Osteocyte (in vitro differentiated cells): ENCODE measurements around the gene ERO1B. TPM values are rescaled to one million over a fixed set of nuclear protein-coding genes. Genes with fewer than 3 reads are reported as not detected.
"Not testable (repeated sequence)": the region's sequence is repeated elsewhere in the genome, so short reads cannot be mapped to it uniquely, and the experiment has no call there.

Experiments
- DNase-seq: peaks from one replicate; pipeline ENCODE4 v3.0.0; 2021; ENCODE audit warnings: mixed read lengths; ENCODE audit not compliant: unreplicated experiment; ENCODE audit errors: extremely low spot score
- H3K27ac Mint-ChIP-seq: one replicate; pipeline ENCODE4 v1.8.0; 2021; ENCODE audit warnings: mild to moderate bottlenecking, mixed read lengths; ENCODE audit not compliant: unreplicated experiment
- H3K27me3 Mint-ChIP-seq: one replicate; pipeline ENCODE4 v1.8.0; 2021; ENCODE audit warnings: mixed read lengths; ENCODE audit not compliant: unreplicated experiment
- H3K36me3 Mint-ChIP-seq: one replicate; pipeline ENCODE4 v1.8.0; 2021; ENCODE audit warnings: mixed read lengths; ENCODE audit not compliant: unreplicated experiment
- H3K4me1 Mint-ChIP-seq: one replicate; pipeline ENCODE4 v1.8.0; 2021; ENCODE audit warnings: mixed read lengths; ENCODE audit not compliant: unreplicated experiment
- H3K4me3 Mint-ChIP-seq: one replicate; pipeline ENCODE4 v1.8.0; 2021; ENCODE audit warnings: mild to moderate bottlenecking, moderate library complexity, mixed read lengths; ENCODE audit not compliant: unreplicated experiment
- H3K9me3 Mint-ChIP-seq: one replicate; pipeline ENCODE4 v1.8.0; 2021; ENCODE audit warnings: mixed read lengths; ENCODE audit not compliant: unreplicated experiment
- long read RNA-seq: library from polyadenylated mRNA; unstranded; transcript quantifications from one replicate; pipeline ENCODE4 v2.0.0, GENCODE V29; 2021
- total RNA-seq: library from RNA; stranded (reverse); gene quantifications from 2 replicates; pipeline ENCODE4 v1.2.1, GENCODE V29; 2021
- TF ChIP-seq, protein P1 (sequence below): fragments of 200-600 bp; sonication (generic); IDR thresholded peaks from 2 replicates; pipeline ENCODE4 v1.5.0; 2021; ENCODE audit warnings: antibody characterized with exemption, mild to moderate bottlenecking, moderate library complexity

Gene ERO1B, protein sequence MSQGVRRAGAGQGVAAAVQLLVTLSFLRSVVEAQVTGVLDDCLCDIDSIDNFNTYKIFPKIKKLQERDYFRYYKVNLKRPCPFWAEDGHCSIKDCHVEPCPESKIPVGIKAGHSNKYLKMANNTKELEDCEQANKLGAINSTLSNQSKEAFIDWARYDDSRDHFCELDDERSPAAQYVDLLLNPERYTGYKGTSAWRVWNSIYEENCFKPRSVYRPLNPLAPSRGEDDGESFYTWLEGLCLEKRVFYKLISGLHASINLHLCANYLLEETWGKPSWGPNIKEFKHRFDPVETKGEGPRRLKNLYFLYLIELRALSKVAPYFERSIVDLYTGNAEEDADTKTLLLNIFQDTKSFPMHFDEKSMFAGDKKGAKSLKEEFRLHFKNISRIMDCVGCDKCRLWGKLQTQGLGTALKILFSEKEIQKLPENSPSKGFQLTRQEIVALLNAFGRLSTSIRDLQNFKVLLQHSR
- total RNA-seq: 4.8 and 4.9 TPM in 2 replicates
- long read RNA-seq, partial matches to known transcripts: 0 of 2 reads
- long read RNA-seq, other reads (novel, unspliced or antisense): 2 of 2 reads

DNA sequence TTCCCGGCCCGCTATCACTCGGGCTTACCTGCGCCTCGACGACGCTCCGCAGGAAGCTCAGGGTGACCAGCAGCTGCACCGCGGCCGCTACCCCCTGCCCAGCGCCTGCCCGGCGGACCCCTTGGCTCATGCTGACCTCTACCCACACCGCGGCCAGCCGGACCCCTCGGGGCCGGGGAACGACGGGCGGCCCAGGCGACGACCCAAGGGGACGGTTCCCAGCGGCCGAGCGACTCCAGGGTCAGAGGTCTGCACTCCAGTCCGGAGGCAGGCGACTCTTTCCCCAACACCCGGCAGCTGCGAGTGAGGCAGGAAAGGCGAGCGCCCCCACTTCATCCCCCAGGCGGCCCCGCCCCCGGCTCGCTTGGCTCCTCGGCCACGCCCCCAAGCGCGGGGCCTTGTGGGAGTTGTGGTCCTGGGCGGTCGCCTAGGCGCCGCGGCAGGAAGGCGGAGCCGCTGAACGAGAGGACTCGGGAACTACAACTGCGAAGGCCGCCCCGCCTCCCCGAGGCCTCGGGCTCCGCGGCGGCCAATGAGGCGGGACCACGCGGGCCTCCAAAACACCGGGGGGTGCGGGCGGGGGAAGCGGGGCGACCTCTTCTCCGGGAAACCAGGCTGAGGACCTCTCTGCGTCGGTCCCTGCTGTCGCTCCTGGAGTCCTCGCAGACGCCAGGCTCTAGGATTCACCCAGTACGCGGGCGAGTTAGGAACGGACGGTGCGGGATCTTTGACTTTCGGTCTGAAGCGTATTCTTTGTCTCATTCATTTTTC is at the start of gene ERO1B:
Gene ERO1B (minus strand): TSS at position 305 of the 771 bp plus-strand sequence. CDS start 175 bp downstream, at position 130.
- peak within 1 kb of the TSS; percentile 84 for H3K4me3 Mint-ChIP-seq
- H3K36me3 Mint-ChIP-seq: no peaks in the 10 kb centered on the region
- no peaks in the 10 kb centered on the region for H3K9me3 Mint-ChIP-seq
- TF ChIP-seq, protein P1, sequence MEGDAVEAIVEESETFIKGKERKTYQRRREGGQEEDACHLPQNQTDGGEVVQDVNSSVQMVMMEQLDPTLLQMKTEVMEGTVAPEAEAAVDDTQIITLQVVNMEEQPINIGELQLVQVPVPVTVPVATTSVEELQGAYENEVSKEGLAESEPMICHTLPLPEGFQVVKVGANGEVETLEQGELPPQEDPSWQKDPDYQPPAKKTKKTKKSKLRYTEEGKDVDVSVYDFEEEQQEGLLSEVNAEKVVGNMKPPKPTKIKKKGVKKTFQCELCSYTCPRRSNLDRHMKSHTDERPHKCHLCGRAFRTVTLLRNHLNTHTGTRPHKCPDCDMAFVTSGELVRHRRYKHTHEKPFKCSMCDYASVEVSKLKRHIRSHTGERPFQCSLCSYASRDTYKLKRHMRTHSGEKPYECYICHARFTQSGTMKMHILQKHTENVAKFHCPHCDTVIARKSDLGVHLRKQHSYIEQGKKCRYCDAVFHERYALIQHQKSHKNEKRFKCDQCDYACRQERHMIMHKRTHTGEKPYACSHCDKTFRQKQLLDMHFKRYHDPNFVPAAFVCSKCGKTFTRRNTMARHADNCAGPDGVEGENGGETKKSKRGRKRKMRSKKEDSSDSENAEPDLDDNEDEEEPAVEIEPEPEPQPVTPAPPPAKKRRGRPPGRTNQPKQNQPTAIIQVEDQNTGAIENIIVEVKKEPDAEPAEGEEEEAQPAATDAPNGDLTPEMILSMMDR: no peak
- H3K27ac Mint-ChIP-seq: peak within 1 kb of the TSS; percentile 39
- peaks cover 40% of the 10 kb centered on the region for H3K27me3 Mint-ChIP-seq
- H3K4me1 Mint-ChIP-seq: peaks cover 10% of the 10 kb centered on the region
- peak; percentile 98 for DNase-seq

DNA sequence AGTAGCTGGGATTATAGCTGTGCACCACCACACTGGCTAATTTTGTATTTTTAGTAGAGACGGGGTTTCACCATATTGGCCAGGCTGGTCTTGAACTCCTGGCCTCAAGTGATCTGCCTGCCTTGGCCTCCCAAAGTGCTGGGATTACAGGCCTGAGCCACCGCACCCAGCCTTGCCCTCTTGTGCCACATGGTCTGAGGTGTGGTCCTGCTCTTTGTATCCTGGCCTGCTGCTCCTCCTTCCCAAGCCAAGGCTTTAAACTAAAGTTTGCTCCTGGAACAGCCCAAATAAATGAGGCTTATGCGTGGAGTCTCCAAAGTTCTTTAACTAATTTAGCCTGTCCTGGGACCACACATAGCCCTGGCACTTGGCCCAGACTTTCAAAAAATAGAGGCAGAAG is 49.7 kb upstream of the ERO1B start:
- DNase-seq, H3K4me1 Mint-ChIP-seq, H3K36me3 Mint-ChIP-seq, H3K9me3 Mint-ChIP-seq, H3K27me3 Mint-ChIP-seq, H3K27ac Mint-ChIP-seq, H3K4me3 Mint-ChIP-seq: not testable (repeated sequence)

DNA sequence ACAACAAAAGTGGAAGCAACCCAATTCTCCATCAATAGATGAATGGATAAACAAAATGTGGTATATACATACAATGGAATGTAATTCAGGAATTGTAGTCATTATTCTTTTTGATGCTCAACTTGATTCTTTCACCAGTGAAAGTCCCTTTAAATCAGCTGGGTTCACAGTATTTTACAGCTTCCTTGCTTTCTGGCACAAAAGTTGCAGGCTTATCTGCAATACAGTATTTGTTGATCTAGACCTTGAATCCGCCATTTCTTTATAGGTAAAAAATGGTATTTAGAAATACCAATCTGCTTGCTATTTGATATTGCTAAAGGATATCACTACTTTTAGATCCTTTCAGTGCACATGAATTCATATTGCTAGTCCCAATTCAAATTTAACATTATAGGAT is 44.7 kb upstream of the ERO1B start:
- peaks cover 20% of the 10 kb centered on the region for H3K9me3 Mint-ChIP-seq
- TF ChIP-seq, protein P1: no peak
- no peaks in the 10 kb centered on the region for H3K36me3 Mint-ChIP-seq
- no peak for DNase-seq
- no peak overlapping the region for H3K27ac Mint-ChIP-seq
- no peaks in the 10 kb centered on the region for H3K4me1 Mint-ChIP-seq
- H3K4me3 Mint-ChIP-seq: no peak overlapping the region
- H3K27me3 Mint-ChIP-seq: no peaks in the 10 kb centered on the region

DNA sequence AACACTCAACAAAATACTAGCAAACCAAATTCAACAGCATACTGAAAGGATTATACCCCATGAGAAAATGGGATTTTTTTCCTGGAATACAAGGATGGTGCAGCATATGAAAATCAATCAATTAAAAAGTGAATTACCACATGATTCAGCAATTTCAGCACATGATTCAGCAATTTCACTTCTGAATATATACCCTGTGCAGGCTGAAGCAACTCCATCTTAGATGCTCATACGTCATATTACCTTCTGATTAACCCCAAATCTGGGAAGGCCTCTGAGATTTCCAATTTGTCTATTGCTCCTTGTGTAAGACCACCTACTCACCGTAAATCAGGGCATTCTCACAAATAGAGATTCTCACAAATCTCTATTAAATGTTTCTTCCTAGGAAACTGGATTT is 43.8 kb upstream of the ERO1B start:
- peaks cover 20% of the 10 kb centered on the region for H3K9me3 Mint-ChIP-seq
- TF ChIP-seq, protein P1: no peak
- no peak for DNase-seq
- H3K4me1 Mint-ChIP-seq: no peaks in the 10 kb centered on the region
- no peaks in the 10 kb centered on the region for H3K27me3 Mint-ChIP-seq
- H3K36me3 Mint-ChIP-seq: no peaks in the 10 kb centered on the region
- H3K27ac Mint-ChIP-seq: no peak overlapping the region
- H3K4me3 Mint-ChIP-seq: no peak overlapping the region

DNA sequence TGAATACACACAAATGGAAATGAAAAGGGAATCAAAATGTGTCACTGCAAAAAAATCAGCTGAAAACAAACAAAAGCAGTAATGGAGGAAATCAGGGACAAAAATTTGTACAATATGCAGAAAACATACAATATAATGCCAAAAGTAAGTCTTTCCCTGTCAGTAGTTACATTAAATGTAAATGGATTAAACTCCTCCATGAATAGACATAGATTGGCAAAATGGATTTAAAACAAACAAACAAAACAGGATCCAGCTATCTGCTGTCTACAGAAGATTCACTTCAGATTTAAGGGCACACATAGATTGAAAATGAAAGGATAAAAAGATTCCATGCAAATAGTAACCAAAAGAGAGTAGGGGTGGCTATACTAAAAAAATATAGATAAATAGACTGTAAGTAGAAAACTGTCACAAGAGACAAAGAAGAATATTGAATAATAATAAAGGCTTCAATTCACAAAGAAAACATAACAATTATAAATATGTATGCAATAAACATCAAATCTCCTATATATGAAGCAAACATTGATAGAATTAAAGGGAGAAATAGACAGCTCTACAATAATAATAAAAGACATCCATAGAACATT is 42.2 kb upstream of the ERO1B start:
- H3K27me3 Mint-ChIP-seq: no peaks in the 10 kb centered on the region
- no peak overlapping the region for H3K4me3 Mint-ChIP-seq
- TF ChIP-seq, protein P1: no peak
- H3K9me3 Mint-ChIP-seq: peaks cover 20% of the 10 kb centered on the region
- DNase-seq: no peak
- H3K4me1 Mint-ChIP-seq: no peaks in the 10 kb centered on the region
- no peaks in the 10 kb centered on the region for H3K36me3 Mint-ChIP-seq
- H3K27ac Mint-ChIP-seq: no peak overlapping the region
